ENCODE data around the gene BPIFB4. TPM values are rescaled to one million over a fixed set of nuclear protein-coding genes. Genes with fewer than 3 reads are reported as not detected.

The BPIFB4 gene
- not detected in 5 replicates for total RNA-seq (2022; extraction: Qiagen RNA extraction; ENCODE audit: low read depth)

DNA sequence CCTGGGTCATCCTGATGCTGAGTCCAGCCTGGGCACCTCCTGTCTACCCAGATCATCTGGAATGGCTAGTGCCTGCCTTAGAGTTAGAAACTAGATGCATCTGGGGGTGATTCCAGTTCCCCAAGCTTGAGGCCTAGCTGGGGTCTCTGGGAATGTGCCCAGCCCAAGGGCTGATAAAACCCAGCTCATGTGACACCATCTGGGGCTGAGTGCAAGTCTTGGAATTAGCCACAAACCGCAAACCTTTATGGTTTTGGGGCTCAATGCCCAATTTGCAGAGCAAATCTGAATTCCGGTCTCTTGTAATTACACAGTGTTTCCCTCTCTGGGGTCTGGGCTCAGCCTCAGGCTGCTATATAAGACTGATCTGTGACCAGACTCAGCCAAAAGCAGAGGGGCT lies at the start of gene BPIFB4:
Gene BPIFB4 (plus strand): TSS at position 385 of the 400 bp plus-strand sequence. CDS start 1,884 bp downstream, outside the sequence.

DNA sequence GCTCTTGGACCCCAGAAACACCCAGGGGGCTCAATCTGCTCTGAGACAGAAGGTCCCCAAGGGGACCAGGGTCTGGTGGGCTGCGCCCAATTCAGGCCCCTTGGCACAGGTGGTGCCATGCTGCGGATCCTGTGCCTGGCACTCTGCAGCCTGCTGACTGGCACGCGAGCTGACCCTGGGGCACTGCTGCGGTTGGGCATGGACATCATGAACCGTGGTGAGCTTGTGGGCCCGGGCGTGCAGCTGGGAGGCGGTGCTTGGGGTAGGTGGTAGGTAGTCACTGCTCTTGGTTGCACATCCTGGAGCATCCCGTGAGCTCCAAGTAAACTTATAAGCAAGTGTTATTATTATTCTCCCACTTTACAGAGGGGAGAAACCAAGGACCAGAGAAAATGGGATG lies 47.9 kb upstream of the BPIFB4 start, which contains the start of gene BPIFB6:
Gene BPIFB6 (plus strand): TSS at position 118 of the 400 bp plus-strand sequence. CDS start 0 bp downstream, at position 118.

DNA sequence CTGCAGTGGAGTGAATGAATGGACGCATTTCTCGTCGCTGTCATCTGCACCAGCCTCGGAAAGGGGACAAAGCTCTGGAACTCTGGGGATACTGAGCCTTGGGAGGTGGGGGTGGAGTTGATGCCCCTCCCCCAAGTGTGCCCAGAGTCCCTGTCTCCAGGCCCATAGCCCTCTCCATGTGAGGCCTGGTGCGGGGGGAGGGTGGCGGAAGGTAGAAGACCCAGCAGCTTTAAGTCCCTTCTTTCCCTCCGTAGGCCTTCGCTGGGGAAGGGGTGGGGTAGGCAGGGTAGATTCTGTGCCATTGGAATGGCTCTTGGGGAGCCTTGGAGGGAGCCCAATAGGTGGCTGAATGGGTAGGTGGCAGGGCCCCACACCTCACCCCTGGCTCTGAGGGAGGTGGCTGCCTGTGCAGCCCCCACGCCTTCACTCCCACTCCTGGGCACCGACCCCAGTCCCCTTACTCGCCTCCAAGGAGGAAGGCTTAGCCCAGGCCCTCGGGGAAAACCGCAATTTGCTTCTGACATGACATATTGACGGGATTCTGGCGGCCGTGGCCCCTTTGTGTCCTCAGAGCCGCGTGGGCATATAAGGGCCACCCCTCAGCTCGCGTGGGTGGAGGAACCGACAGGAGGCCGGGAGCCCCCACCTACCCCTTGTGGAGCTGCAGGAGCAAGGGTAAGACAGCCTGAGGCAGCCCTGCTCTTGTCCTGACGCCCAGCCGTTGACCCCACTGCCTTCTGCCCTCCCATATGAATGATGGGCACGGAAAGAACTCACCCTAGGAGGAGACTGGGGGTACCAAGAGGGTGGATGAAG lies 25.9 kb upstream of the BPIFB4 start, which contains the start of gene BPIFB3:
Gene BPIFB3 (plus strand): TSS at position 613 of the 816 bp plus-strand sequence. CDS start 1,533 bp downstream, outside the sequence.

Other genes with a start within 250 kb of the BPIFB4 start
- gene EFCAB8, start 220.7 kb upstream of the BPIFB4 start, total RNA-seq (2022; extraction: Qiagen RNA extraction; ENCODE audit: low read depth) = not detected in 5 replicates
- not detected in 5 replicates for gene SUN5, start 75.2 kb upstream of the BPIFB4 start, total RNA-seq (2022; extraction: Qiagen RNA extraction; ENCODE audit: low read depth)
- gene BPIFB2, start 71.9 kb upstream of the BPIFB4 start, total RNA-seq (2022; extraction: Qiagen RNA extraction; ENCODE audit: low read depth) = not detected in 5 replicates
- not detected in 5 replicates for gene BPIFB6, start 48.0 kb upstream of the BPIFB4 start, total RNA-seq (2022; extraction: Qiagen RNA extraction; ENCODE audit: low read depth)
- not detected in 5 replicates for gene BPIFB3, start 25.7 kb upstream of the BPIFB4 start, total RNA-seq (2022; extraction: Qiagen RNA extraction; ENCODE audit: low read depth)
- not detected in 5 replicates for gene BPIFA2, start 88.5 kb downstream of the BPIFB4 start, total RNA-seq (2022; extraction: Qiagen RNA extraction; ENCODE audit: low read depth)
- gene BPIFA3, start 137.7 kb downstream of the BPIFB4 start, total RNA-seq (2022; extraction: Qiagen RNA extraction; ENCODE audit: low read depth) = not detected in 5 replicates
- not detected in 5 replicates for gene BPIFA1, start 156.4 kb downstream of the BPIFB4 start, total RNA-seq (2022; extraction: Qiagen RNA extraction; ENCODE audit: low read depth)
- 0.13 to 0.19 TPM in 2 of 5 replicates, not detected in the others for gene BPIFB1, start 203.6 kb downstream of the BPIFB4 start, total RNA-seq (2022; extraction: Qiagen RNA extraction; ENCODE audit: low read depth)

Measured in A549 treated with RU486 at 1 μM for 4 hours (cell line).